Coronary artery (tissue), 2 donors: ENCODE results near the gene ROR1.
"Not testable (repeated sequence)": the region's sequence is repeated elsewhere in the genome, so short reads cannot be mapped to it uniquely, and the experiment has no call there.

ENCODE experiments used
- DNase-seq: peaks from one replicate; pipeline ENCODE4 v3.0.0-alpha.2; 2017; ENCODE audit warnings: low spot score
- H3K27ac ChIP-seq, 2 donors: fragments of 200-600 bp; sonication (generic); one replicate each; pipeline ENCODE4 v1.5.1; 2016 to 2019
- H3K4me3 ChIP-seq: fragments of 200-600 bp; sonication (generic); 2 replicates; pipeline ENCODE4 v1.5.1; 2016; ENCODE audit warnings: mild to moderate bottlenecking, moderate library complexity
- TF ChIP-seq, protein P1 (sequence below): fragments of 200-600 bp; sonication (generic); IDR thresholded peaks from one replicate; pipeline ENCODE4 v1.5.1; 2019; ENCODE audit warnings: antibody characterized with exemption

ROR1 gene

DNA sequence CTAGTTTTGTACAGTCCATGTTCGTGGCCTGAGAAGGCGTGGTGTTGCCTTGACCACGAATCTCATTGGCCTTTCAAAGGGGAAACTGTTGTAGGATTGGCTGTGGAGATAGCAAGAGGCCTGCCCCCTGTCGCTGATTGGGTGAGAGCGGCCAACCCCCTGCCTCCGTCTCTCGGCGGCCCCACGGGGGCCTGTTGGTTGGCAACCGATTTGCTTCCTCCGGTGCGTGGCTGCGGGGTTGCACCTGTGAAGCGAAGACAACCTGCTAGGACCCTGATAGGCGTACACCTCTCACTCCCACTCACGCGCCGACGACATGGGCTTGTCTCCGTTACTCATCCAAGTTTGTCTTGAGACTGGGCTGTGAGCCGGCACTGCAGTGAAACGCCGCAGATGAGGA is 429.6 kb downstream of the ROR1 start, which contains the start of gene UBE2U:
Gene UBE2U (plus strand): TSS at position 204 of the 400 bp plus-strand sequence. CDS start 428 bp downstream, outside the sequence.
- Histone ChIP-seq H3K27ac (no peak within 1 kb of the TSS), H3K4me3 (no peak within 1 kb of the TSS)
- TF ChIP-seq, protein P1, sequence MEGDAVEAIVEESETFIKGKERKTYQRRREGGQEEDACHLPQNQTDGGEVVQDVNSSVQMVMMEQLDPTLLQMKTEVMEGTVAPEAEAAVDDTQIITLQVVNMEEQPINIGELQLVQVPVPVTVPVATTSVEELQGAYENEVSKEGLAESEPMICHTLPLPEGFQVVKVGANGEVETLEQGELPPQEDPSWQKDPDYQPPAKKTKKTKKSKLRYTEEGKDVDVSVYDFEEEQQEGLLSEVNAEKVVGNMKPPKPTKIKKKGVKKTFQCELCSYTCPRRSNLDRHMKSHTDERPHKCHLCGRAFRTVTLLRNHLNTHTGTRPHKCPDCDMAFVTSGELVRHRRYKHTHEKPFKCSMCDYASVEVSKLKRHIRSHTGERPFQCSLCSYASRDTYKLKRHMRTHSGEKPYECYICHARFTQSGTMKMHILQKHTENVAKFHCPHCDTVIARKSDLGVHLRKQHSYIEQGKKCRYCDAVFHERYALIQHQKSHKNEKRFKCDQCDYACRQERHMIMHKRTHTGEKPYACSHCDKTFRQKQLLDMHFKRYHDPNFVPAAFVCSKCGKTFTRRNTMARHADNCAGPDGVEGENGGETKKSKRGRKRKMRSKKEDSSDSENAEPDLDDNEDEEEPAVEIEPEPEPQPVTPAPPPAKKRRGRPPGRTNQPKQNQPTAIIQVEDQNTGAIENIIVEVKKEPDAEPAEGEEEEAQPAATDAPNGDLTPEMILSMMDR: no peak
- DNase-seq: no peak

DNA sequence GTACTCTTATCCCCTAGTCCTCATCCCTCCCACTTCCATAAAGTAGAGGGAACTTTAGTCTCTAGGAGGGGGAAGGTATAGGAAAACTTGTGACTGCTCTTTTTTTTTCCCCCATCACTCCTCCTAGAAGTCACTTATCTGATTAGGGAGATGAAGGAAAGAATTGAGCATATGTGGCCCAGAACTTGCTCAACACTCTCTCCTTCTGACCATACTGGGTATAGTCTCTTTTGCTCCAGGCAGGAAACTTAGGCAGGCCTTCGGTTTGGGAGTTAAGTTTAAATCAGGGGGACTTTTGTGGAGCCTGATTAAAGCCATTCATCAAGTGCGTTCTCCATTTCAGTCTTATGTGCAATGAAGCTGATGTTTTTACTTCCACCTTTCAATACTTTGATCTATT is 435.4 kb downstream of the ROR1 start:
- no peak for DNase-seq
- H3K27ac ChIP-seq: no peak overlapping the region
- H3K4me3 ChIP-seq: no peak overlapping the region
- TF ChIP-seq, protein P1: no peak

DNA sequence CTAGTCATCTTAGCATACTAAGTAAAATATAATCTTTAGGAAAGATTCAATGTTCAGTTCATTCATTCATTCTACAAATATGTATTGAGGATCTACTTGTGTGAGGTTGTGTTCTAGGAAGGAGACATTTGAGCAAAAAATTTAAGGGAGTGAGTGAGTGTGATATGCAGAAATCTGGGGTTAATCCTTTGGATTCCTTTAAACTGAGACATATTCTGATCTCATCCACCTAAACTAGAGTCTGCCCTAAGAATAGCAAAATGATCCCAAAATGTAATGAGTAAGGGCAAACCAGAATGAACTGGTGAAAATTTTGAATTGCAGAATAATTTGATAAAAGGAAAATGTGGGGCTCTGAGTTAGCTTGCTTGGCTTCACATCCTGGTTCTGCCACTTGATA is 438.2 kb downstream of the ROR1 start:
- no peak overlapping the region for H3K4me3 ChIP-seq
- H3K27ac ChIP-seq: no peak overlapping the region
- TF ChIP-seq, protein P1: no peak
- no peak for DNase-seq

DNA sequence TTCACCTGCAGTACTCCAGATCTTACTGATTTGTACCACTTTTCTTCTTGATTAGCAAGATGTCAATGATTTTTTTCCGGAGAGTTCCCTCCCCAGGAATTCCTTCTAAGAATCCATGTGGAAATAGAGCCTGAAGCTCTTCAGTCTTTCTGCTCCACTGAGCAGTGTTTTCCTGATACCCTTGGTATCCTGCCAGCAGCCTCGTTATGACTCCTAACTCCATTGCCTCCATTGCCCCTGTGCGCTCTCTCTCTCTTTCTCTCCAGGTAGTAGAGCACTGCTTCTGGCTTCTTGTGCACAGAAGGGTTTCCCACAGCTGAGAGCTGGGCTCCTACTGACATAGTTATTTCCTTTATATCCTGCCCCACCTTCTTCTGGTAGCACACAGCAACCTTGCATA is 441.8 kb downstream of the ROR1 start:
- Histone ChIP-seq H3K4me3 (no peak overlapping the region), H3K27ac (no peak overlapping the region)
- DNase-seq: no peak
- TF ChIP-seq, protein P1: no peak

DNA sequence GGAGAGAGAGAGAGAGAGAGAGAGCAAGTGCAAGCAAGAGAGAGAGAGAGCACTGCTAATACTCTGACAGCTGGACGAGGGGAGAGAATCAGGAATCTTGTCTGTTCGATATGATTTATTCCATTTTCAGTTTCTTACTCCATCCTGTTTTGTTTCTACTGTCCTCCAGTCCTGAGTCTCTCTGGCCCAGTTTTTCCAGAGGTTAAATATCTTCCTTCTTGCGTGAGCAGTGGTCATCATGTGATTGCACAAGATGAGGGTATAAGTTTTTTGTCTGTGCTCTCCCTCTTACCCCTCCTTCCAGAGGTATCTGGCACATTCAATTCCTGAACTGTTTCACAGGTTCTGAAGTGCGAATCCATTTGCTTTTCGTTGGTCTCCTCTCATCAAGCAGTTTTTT is 446.4 kb downstream of the ROR1 start:
- TF ChIP-seq, protein P1: no peak
- DNase-seq: no peak
- H3K27ac ChIP-seq: no peak overlapping the region
- no peak overlapping the region for H3K4me3 ChIP-seq

DNA sequence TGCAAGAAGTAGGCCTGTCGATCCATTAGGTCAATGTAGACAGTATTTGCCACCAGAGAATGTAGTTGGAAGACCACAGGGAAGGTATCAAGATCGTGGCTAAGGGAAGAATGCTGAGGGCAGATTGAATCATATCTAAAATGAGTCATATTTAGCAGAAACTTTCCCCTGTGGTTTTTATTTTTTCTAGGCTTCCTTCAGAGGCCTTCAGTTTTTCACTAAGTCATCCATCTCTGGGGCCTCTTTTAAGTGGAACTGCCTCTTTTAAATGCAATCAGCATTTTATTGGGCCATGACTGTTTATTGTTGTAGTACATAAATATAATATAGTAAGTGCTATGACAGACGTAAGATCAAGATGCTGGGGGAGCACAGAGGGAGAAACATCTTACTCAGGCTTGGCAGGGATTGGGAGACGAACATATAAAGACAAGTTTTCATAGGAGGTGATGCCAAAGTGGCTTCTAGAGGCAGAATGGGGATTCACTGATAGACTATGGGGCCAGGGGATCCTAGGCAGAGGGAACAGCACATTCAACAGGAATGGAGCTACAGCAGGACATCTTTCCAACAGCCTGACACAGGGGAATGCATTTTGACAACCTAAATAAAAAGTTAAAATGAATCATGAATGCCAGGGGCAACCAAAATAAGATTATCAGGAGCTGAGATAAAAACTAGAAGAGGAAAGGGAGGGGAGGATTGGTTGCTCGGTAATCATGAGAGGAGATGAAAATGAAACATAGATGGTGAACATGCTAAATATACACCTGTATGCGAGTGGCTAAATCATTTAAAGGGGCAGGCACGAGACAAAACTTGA is 449.7 kb downstream of the ROR1 start:
- Histone ChIP-seq H3K27ac (peak overlapping the region in 1 of 2 donors; percentile 58), H3K4me3 (no peak overlapping the region)
- TF ChIP-seq, protein P1: no peak
- DNase-seq: no peak

DNA sequence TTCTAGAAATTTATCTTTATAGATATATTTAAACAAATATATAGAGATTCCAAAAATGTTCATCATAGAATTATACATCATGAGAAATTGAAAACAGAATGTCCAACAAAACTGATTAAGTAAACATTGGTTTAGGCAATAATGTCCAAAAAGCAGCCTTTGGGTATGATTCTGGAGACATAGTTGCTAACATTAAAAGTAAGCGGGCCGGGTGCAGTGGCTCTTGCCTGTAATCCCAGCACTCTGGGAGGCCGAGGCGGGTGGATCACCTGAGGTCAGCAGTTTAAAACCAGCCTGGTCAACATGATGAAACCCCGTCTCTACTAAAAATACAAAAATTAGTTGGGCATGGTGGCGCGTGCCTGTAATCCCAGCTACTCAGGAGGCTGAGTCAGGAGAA is 450.4 kb downstream of the ROR1 start:
- DNase-seq, H3K4me3 ChIP-seq, H3K27ac ChIP-seq: not testable (repeated sequence)
